Measurements from ENCODE around the gene KSR1.

DNA sequence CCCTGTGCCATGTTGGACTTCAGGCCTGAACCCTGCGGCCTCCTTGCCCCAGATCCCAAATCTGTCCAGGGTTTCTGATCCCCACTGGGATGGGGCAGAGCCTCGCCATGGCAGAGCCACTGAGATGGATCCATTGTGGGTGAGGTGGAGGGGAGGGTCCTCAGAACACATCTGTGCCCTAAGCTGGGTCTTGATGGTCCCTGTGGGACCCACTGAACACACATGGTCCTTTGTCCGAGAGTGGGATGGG, 38.0 kb upstream of the KSR1 start:
- TF ChIP-seq CTCF (IDR thresholded peaks at IDR 0.05 in 4 of 5, conservative IDR thresholded peaks at IDR 0.05 in 1 of 5), result no peak
- no peak for TF ChIP-seq POLR2A (IDR thresholded peaks at IDR 0.05)

Measured in gastrocnemius medialis (tissue), 4 donors.